ENCODE measurements around the gene ZNF549. TPM values are rescaled to one million over a fixed set of nuclear protein-coding genes. Genes with fewer than 3 reads are reported as not detected.

Gene ZNF549
- total and polyA plus RNA-seq, 2 of the 8 experiments (the other 6 are each of a cell fraction or from before 2014, with no cell fraction given): 4.3 to 9.7 TPM

DNA sequence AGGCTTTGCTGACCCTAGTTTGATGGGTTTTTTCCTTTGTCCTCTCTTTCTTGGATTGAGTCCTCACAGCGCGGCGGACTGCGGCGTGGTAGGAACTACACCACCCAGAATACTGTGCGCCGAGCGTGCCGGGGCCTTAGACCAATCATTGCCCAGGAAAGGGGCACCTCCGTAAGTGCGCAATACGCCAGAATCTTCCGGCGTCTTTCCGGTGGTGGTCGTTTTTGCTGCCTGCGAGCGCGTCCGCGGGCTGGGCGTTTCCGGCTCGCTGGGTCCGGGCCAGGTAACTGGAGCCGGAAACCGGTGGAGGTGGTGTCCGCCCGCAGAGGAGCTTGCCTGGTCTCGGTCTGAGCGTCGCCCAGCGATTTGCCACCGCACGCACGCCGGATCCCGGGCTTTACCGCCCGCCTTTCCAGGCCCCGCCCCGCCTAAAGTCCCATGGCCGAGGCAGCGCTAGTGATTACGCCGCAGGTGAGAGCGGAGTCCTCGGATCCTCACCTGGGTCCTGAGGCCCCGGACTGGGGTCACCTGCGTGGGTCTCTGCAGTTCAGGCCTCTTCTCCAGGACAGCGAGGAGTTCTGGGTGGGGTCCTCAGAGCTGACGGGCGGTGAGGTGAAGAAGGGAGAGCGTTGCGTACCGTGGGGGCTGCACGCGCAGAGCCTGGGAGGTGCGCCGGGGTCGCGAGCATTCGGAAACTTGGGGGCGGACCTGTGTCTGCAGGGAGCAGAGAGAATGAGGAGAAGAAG is at the start of gene ZNF549 (continued):
- TF ChIP-seq CTCF (IDR thresholded peaks at IDR 0.05; ENCODE audit: control extremely low read depth in 1 of 3, insufficient read depth in 1 of 3, low read depth in 1 of 3, low read length in 3 of 3) (no peak), YY1 (IDR thresholded peaks at IDR 0.05; ENCODE audit: low read depth, low read length) (no peak), POLR2AphosphoS5 (IDR thresholded peaks at IDR 0.05; ENCODE audit: low read depth, low read length) (0 out of 2 replicates have a peak, but pooled peaks have one; percentile 11), CEBPB (IDR thresholded peaks at IDR 0.05; ENCODE audit: low read depth, low read length) (peak; percentile 19; the same call in 1 of the 2 replicates), POLR2A (IDR thresholded peaks at IDR 0.05; ENCODE audit: control extremely low read depth in 1 of 2, low read depth in 2 of 2, low read length in 2 of 2) (no peak), CTBP2 (IDR thresholded peaks at IDR 0.05; ENCODE audit: borderline replicate concordance, insufficient read depth, insufficient read length, low read length) (no peak), SAP30 (IDR thresholded peaks at IDR 0.05; ENCODE audit: insufficient read depth, insufficient replicate concordance, low read length) (peak; percentile 33), TAF1 (IDR thresholded peaks at IDR 0.05; ENCODE audit: low read depth, low read length) (peak; percentile 79; the same call in 1 of the 2 replicates), MAFK (IDR thresholded peaks at IDR 0.05; ENCODE audit: low read depth, low read length) (no peak), SRF (IDR thresholded peaks at IDR 0.05; ENCODE audit: low read depth, low read length) (0 out of 2 replicates have a peak, but pooled peaks have one; percentile 30), CREB1 (IDR thresholded peaks at IDR 0.05) (peak; percentile 84), SIX5 (IDR thresholded peaks at IDR 0.05; ENCODE audit: low read depth, low read length) (peak; percentile 82), BCL11A (IDR thresholded peaks at IDR 0.05; ENCODE audit: low read depth in 2 of 2, low read length in 2 of 2) (no peak), E2F6 (IDR thresholded peaks at IDR 0.05) (peak; percentile 92), SUZ12 (IDR thresholded peaks at IDR 0.05; ENCODE audit: low read length) (no peak), KDM5A (IDR thresholded peaks at IDR 0.05; ENCODE audit: low read length) (0 out of 2 replicates have a peak, but pooled peaks have one; percentile 8)
- TF ChIP-seq, protein P1, sequence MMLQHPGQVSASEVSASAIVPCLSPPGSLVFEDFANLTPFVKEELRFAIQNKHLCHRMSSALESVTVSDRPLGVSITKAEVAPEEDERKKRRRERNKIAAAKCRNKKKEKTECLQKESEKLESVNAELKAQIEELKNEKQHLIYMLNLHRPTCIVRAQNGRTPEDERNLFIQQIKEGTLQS (IDR thresholded peaks at IDR 0.05; ENCODE audit: insufficient read depth, low read depth, low read length): no peak
- TF ChIP-seq, protein P2, sequence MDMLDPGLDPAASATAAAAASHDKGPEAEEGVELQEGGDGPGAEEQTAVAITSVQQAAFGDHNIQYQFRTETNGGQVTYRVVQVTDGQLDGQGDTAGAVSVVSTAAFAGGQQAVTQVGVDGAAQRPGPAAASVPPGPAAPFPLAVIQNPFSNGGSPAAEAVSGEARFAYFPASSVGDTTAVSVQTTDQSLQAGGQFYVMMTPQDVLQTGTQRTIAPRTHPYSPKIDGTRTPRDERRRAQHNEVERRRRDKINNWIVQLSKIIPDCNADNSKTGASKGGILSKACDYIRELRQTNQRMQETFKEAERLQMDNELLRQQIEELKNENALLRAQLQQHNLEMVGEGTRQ (IDR thresholded peaks at IDR 0.05; ENCODE audit: low read length): 0 out of 2 replicates have a peak, but pooled peaks have one; percentile 16
- TF ChIP-seq, protein P3, sequence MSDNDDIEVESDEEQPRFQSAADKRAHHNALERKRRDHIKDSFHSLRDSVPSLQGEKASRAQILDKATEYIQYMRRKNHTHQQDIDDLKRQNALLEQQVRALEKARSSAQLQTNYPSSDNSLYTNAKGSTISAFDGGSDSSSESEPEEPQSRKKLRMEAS (IDR thresholded peaks at IDR 0.05): peak; percentile 83

Measured in H1 (cell line).